RPMI7951 (cell line): ENCODE measurements around the gene CLEC4F. TPM values are rescaled to one million over a fixed set of nuclear protein-coding genes. Genes with fewer than 3 reads are reported as not detected.

Source experiments
- total RNA-seq: library from RNA; depleted of rRNA; stranded (reverse); fragments of >200 nt; shearing (Covaris generic); gene quantifications from 2 replicates; pipeline ENCODE4 v1.2.3, GENCODE V29; 2014; rRNA removed

Gene CLEC4F
- total RNA-seq, 1 experiment from 2014 or later, result not detected

Other genes with a start within 250 kb of the CLEC4F start
- not detected in 2 replicates for gene ADD2, start 52.4 kb downstream of the CLEC4F start, total RNA-seq
- not detected in 2 replicates for gene FIGLA, start 30.0 kb downstream of the CLEC4F start, total RNA-seq
- gene CD207, start 15.2 kb upstream of the CLEC4F start, total RNA-seq, result 0.29 TPM in 1 of 2 replicates, not detected in the other
- gene VAX2, start 80.0 kb upstream of the CLEC4F start, total RNA-seq, result 3.2 and 3.4 TPM in 2 replicates
- 0.68 and 2.8 TPM in 2 replicates for gene ATP6V1B1, start 115.3 kb upstream of the CLEC4F start, total RNA-seq
- gene ANKRD53, start 158.0 kb upstream of the CLEC4F start, total RNA-seq, result 0.20 TPM in 1 of 2 replicates, not detected in the other
- gene TEX261, start 174.3 kb upstream of the CLEC4F start, total RNA-seq, result 59.6 and 61.3 TPM in 2 replicates
- 97.0 and 121 TPM in 2 replicates for gene NAGK, start 248.0 kb upstream of the CLEC4F start, total RNA-seq